B cell (primary cell): ENCODE results near the gene ITFG2. TPM values are rescaled to one million over a fixed set of nuclear protein-coding genes. Genes with fewer than 3 reads are reported as not detected.
"Not testable (repeated sequence)": the region's sequence is repeated elsewhere in the genome, so short reads cannot be mapped to it uniquely, and the experiment has no call there.

Experiments
- ATAC-seq: fragments of 200-7000 bp; cut with Tn5 transposase; one replicate; pipeline ENCODE4 v1.10.0; 2021; ENCODE audit warnings: low read depth, mild to moderate bottlenecking, moderate number of reproducible peaks, moderate library complexity
- CTCF ChIA-PET: fragments of 350-600 bp; sonication (Branson Sonifier 250); formaldehyde crosslinking; loops from one replicate; lab custom pipeline; 2021; ENCODE audit warnings: antibody characterized with exemption, inconsistent platforms; lab: Charles Lee
- POLR2A ChIA-PET: fragments of 350-600 bp; sonication (Branson Sonifier 250); formaldehyde crosslinking; loops from one replicate; lab custom pipeline; 2021; ENCODE audit warnings: antibody characterized with exemption; lab: Charles Lee
- DNase-seq: peaks from one replicate; pipeline ENCODE4 v3.0.0; 2013
- H2AFZ ChIP-seq: 2 replicates; pipeline ENCODE4 v1.6.1; 2012; ENCODE audit warnings: mild to moderate bottlenecking, low read depth, low read length; ENCODE audit not compliant: insufficient read depth, poor library complexity, severe bottlenecking
- H3K27ac ChIP-seq, 2 donors: 1 replicate in 1 of 2; 2 replicates in 1 of 2; pipeline ENCODE4 v1.5.1; 2012 to 2013; ENCODE audit warnings: low read length in 2 of 2, mild to moderate bottlenecking in 2 of 2, moderate library complexity in 1 of 2
- H3K27me3 ChIP-seq, 4 experiments: fragments of 200-600 bp in 1 of 4; sonication (generic) in 1 of 4; replicated peaks in 1 of 4; 1 replicate in 2 of 4; 2 replicates in 2 of 4; pipeline versions ENCODE4 v1.6.1 to v1.7.0; 2013 to 2016; ENCODE audit warnings: low read length in 3 of 4, mild to moderate bottlenecking in 2 of 4, mixed read lengths in 1 of 4, moderate library complexity in 1 of 4; ENCODE audit not compliant: insufficient read depth in 4 of 4, control insufficient read depth in 3 of 4; ENCODE audit errors: control extremely low read depth in 1 of 4
- H3K36me3 ChIP-seq, 2 experiments: replicated peaks in 1 of 2; 1 replicate in 1 of 2; 2 replicates in 1 of 2; pipeline versions ENCODE4 v1.6.1 to v1.7.1; 2013; ENCODE audit warnings: low read length in 1 of 2; ENCODE audit not compliant: insufficient read depth in 2 of 2, control insufficient read depth in 1 of 2; ENCODE audit errors: control extremely low read depth in 1 of 2, extremely low read depth in 1 of 2
- H3K4me1 ChIP-seq, 2 donors: fragments of 200-600 bp in 1 of 2; sonication (generic) in 1 of 2; 1 replicate in 1 of 2; 2 replicates in 1 of 2; pipeline versions ENCODE4 v1.5.1 to v1.6.1; 2013 to 2017; ENCODE audit warnings: low read length in 2 of 2; ENCODE audit not compliant: control insufficient read depth in 2 of 2, insufficient read depth in 2 of 2
- H3K4me2 ChIP-seq: replicated peaks from 2 replicates; pipeline ENCODE3; 2012; ENCODE audit warnings: mild to moderate bottlenecking, low read depth, low read length; ENCODE audit not compliant: poor library complexity, severe bottlenecking
- H3K4me3 ChIP-seq, 5 experiments: fragments of 200-600 bp in 1 of 5; sonication (generic) in 1 of 5; 1 replicate in 3 of 5; 2 replicates in 2 of 5; pipeline versions ENCODE4 v1.5.1 to v1.7.0; 2011 to 2016; ENCODE audit warnings: low read length in 4 of 5, mild to moderate bottlenecking in 4 of 5, low read depth in 2 of 5, control low read depth in 1 of 5, moderate library complexity in 1 of 5; ENCODE audit not compliant: insufficient read depth in 1 of 5; ENCODE audit errors: control extremely low read depth in 1 of 5, extremely low read depth in 1 of 5
- H3K79me2 ChIP-seq: fragments of 200-600 bp; sonication (generic); one replicate; pipeline ENCODE4 v1.6.0; 2016; ENCODE audit warnings: low read length; ENCODE audit not compliant: control insufficient read depth, insufficient read depth
- H3K9ac ChIP-seq: fragments of 200-600 bp; sonication (generic); 2 replicates; pipeline ENCODE4 v1.6.1; 2017; ENCODE audit warnings: mild to moderate bottlenecking, low read length, moderate library complexity
- H3K9me3 ChIP-seq, 3 donors: one replicate each; pipeline versions ENCODE4 v1.6.1 to v1.7.1; 2013; ENCODE audit warnings: low read length in 2 of 3; ENCODE audit not compliant: control insufficient read depth in 2 of 3, insufficient read depth in 1 of 3; ENCODE audit errors: control extremely low read depth in 1 of 3
- H4K20me1 ChIP-seq: 2 replicates; pipeline ENCODE4 v1.6.0; 2012; ENCODE audit warnings: mild to moderate bottlenecking, low read length; ENCODE audit not compliant: insufficient read depth, control insufficient read depth, poor library complexity, severe bottlenecking
- H3K27ac Mint-ChIP-seq: one replicate; pipeline ENCODE4 v1.8.0; 2021; ENCODE audit warnings: mixed read lengths
- H3K27me3 Mint-ChIP-seq: one replicate; pipeline ENCODE4 v1.8.0; 2021; ENCODE audit warnings: mixed read lengths
- H3K4me1 Mint-ChIP-seq: one replicate; pipeline ENCODE4 v1.8.0; 2021; ENCODE audit warnings: mixed read lengths
- H3K4me3 Mint-ChIP-seq: one replicate; pipeline ENCODE4 v1.8.0; 2021; ENCODE audit warnings: mixed read lengths
- H3K9me3 Mint-ChIP-seq: one replicate; pipeline ENCODE4 v1.8.0; 2022; ENCODE audit warnings: mixed read lengths; ENCODE audit not compliant: insufficient read depth
- CTCF ChIP-seq: fragments of 200-600 bp; IDR thresholded peaks from one replicate; pipeline ENCODE4 v1.8.0; 2022; ENCODE audit warnings: antibody characterized with exemption, mild to moderate bottlenecking
- EZH2 ChIP-seq: IDR thresholded peaks from 2 replicates; pipeline ENCODE4 v1.6.1; 2012; ENCODE audit warnings: borderline replicate concordance, low read depth, mild to moderate bottlenecking, moderate library complexity, low read length; ENCODE audit not compliant: insufficient read depth, poor library complexity, severe bottlenecking
- WGBS: methylation state at CpG from one replicate; pipeline ENCODE4 v1.1.5; 2013; ENCODE audit warnings: missing lambda C conversion rate; ENCODE audit not compliant: insufficient coverage; 5-methylcytosine and 5-hydroxymethylcytosine counted together
- intact Hi-C: fragments of 100-400 bp; cut with micrococcal nuclease; formaldehyde crosslinking; loops from one replicate; pipeline ENCODE4 v1.10.0; 2022
- polyA plus RNA-seq: library from polyadenylated mRNA; depleted of rRNA; stranded (reverse); fragments of >200 nt; gene quantifications from 2 replicates; pipeline ENCODE4 v1.2.3, GENCODE V29; 2012
- total RNA-seq, 2 donors: library from RNA; stranded (reverse); fragments of 120-200 nt in 1 of 2; gene quantifications; 1 replicate in 1 of 2; 2 replicates in 1 of 2; pipeline versions ENCODE4 v1.2.3 to v1.2.4, GENCODE V29; 2013 to 2022

Gene ITFG2
- total and polyA plus RNA-seq, 2 donors (not counting 1 experiment from before 2014, with no cell fraction given) = 88.2 to 137 TPM

- ChIA-PET CTCF (interaction anchor here (0.6 kb wide), 1 partner anchor 13 kb away, joined by 3 read pairs; no protein-coding TSS in a partner anchor), POLR2A (no interaction called here)
- H3K36me3 ChIP-seq = peaks cover 0 to 5% of the 10 kb centered on the region in 2 experiments
- H3K4me2 ChIP-seq = no peak overlapping the region
- no peaks in the 10 kb centered on the region for H4K20me1 ChIP-seq
- DNase-seq (no peak), ATAC-seq (no peak)
- WGBS = 97% methylated on average over 5 of the region's 7 CpGs
- no peak overlapping the region for H2AFZ ChIP-seq
- Mint-ChIP-seq H3K4me1 (no peaks in the 10 kb centered on the region), H3K27ac (no peak overlapping the region), H3K4me3 (no peak overlapping the region), H3K27me3 (no peaks in the 10 kb centered on the region), H3K9me3 (no peaks in the 10 kb centered on the region)
- no peak overlapping the region for H3K9ac ChIP-seq
- no peaks in the 10 kb centered on the region for H3K27me3 ChIP-seq
- no peaks in the 10 kb centered on the region for H3K9me3 ChIP-seq
- intact Hi-C loops = no loop called here
- TF ChIP-seq CTCF (no peak), EZH2 (no peak)
- no peak overlapping the region for H3K27ac ChIP-seq
- H3K4me3 ChIP-seq = no peak overlapping the region
- H3K4me1 ChIP-seq = no peaks in the 10 kb centered on the region
- no peaks in the 10 kb centered on the region for H3K79me2 ChIP-seq
Measured at GRCh38 chr12:2862876-2863275, 50.4 kb downstream of the ITFG2 start.

- H3K27ac Mint-ChIP-seq, H3K27me3 Mint-ChIP-seq, POLR2A ChIA-PET, H3K9ac ChIP-seq, intact Hi-C loops, DNase-seq, H3K4me2 ChIP-seq, H3K36me3 ChIP-seq, ATAC-seq, H3K79me2 ChIP-seq, H2AFZ ChIP-seq, H3K27ac ChIP-seq, H4K20me1 ChIP-seq, H3K4me3 Mint-ChIP-seq, H3K9me3 Mint-ChIP-seq, H3K9me3 ChIP-seq, H3K4me3 ChIP-seq, H3K27me3 ChIP-seq, H3K4me1 ChIP-seq, H3K4me1 Mint-ChIP-seq: not testable (repeated sequence)
- CTCF ChIA-PET = interaction anchor here (0.8 kb wide), 1 partner anchor 9 kb away, joined by 3 read pairs; no protein-coding TSS in a partner anchor
- WGBS = 94% methylated on average over 6 of the region's 7 CpGs
Measured at GRCh38 chr12:2863402-2863801, 50.9 kb downstream of the ITFG2 start.
